T-helper 2 cell (primary cell): ENCODE measurements around the gene MAP1LC3B2.

Source experiments
- DNase-seq, 5 experiments: peaks; one replicate each; pipeline versions ENCODE4 v3.0.0 to v3.0.0-alpha.2; 2012 to 2022

Gene MAP1LC3B2

GRCh38 chr12:116616536-116617248 is 57.5 kb downstream of the MAP1LC3B2 start:
- no peak for DNase-seq

- no peak for DNase-seq
Measured at GRCh38 chr12:116619246-116619645, 60.1 kb downstream of the MAP1LC3B2 start.

- DNase-seq: no peak
Measured at GRCh38 chr12:116620124-116620491, 60.9 kb downstream of the MAP1LC3B2 start.

GRCh38 chr12:116620492-116621191 is 61.5 kb downstream of the MAP1LC3B2 start:
- DNase-seq: no peak

GRCh38 chr12:116621194-116621593 is 62.0 kb downstream of the MAP1LC3B2 start:
- DNase-seq: no peak

- DNase-seq: no peak
Measured at GRCh38 chr12:116624516-116624915, 65.3 kb downstream of the MAP1LC3B2 start.

- DNase-seq: no peak
Measured at GRCh38 chr12:116626153-116626552, 67.0 kb downstream of the MAP1LC3B2 start.
